A549 (cell line): ENCODE data around the gene GSTM2.

ENCODE experiments used
- CBX2 ChIP-seq: fragments of 200-600 bp; sonication (generic); IDR thresholded peaks from 2 replicates; pipeline ENCODE4 v1.6.1; 2016; ENCODE audit warnings: low read depth, mild to moderate bottlenecking, borderline replicate concordance
- JUN ChIP-seq, 2 experiments: fragments of >200 bp; sonication (Bioruptor Twin); formaldehyde crosslinking; IDR thresholded peaks; 2 replicates in 1 of 2; 3 replicates in 1 of 2; pipeline ENCODE4 v1.6.1; 2016 to 2017
- JUNB ChIP-seq: fragments of >200 bp; sonication (Bioruptor Twin); formaldehyde crosslinking; IDR thresholded peaks from 2 replicates; pipeline ENCODE4 v1.6.1; 2016
- NR3C1 ChIP-seq: fragments of >200 bp; sonication (Bioruptor Twin); formaldehyde crosslinking; IDR thresholded peaks from 3 replicates; pipeline ENCODE4 v1.6.1; 2017
- POLR2A ChIP-seq: IDR thresholded peaks from 2 replicates; pipeline ENCODE4 v1.6.1; 2012; ENCODE audit warnings: mild to moderate bottlenecking, low read length
- POLR2AphosphoS2 ChIP-seq: conservative IDR thresholded peaks from 2 replicates; pipeline ENCODE4 v1.6.1; 2012; ENCODE audit warnings: low read length, improper control_type of control experiment, inconsistent platforms
- RARB ChIP-seq: fragments of 250-450 bp; sonication (Bioruptor Pico); IDR thresholded peaks from 2 replicates; pipeline ENCODE4 v1.8.0; 2021; ENCODE audit warnings: mild to moderate bottlenecking, moderate library complexity
- RCOR1 ChIP-seq: fragments of 150-350 bp; IDR thresholded peaks from 2 replicates; pipeline ENCODE4 v1.6.1; 2014; ENCODE audit warnings: antibody characterized with exemption, low read length, low read depth
- TF ChIP-seq, protein P1 (sequence below): fragments of 450-650 bp; IDR thresholded peaks from 2 replicates; pipeline ENCODE4 v1.6.1; 2014; ENCODE audit warnings: antibody characterized with exemption
- TF ChIP-seq, protein P2 (sequence below): fragments of >200 bp; sonication (Bioruptor Twin); formaldehyde crosslinking; IDR thresholded peaks from 3 replicates; pipeline ENCODE4 v1.5.1; 2016
- TF ChIP-seq, protein P3 (sequence below): fragments of 250-450 bp; sonication (Bioruptor Pico); IDR thresholded peaks from 2 replicates; pipeline ENCODE4 v1.5.0; 2021; ENCODE audit warnings: mild to moderate bottlenecking, moderate library complexity, borderline replicate concordance

DNA sequence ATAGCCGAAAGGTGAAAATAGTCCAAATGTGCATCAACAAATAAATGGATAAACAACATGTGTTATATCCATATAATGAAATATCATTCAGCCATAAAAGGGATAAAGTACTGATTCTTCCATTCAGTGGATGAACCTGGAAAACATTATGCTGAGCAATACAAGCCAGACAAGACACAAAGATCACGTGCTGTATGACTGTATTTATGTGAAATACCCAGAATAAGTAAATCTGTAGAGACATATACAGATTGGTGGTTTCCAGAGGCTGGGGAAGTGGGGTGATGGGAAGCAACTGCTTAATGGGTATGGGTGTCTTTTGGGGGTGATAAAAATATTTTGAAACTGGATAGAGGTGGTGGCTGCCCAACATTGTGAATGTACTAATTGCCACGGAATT lies 25.2 kb upstream of the GSTM2 start:
- TF ChIP-seq POLR2AphosphoS2 (no peak), POLR2A (no peak), JUNB (no peak), RCOR1 (no peak), CBX2 (no peak), JUN (IDR thresholded peaks at IDR 0.05) (no peak), RARB (CRISPR knock-in tag) (no peak), NR3C1 (no peak)
- TF ChIP-seq, protein P1, sequence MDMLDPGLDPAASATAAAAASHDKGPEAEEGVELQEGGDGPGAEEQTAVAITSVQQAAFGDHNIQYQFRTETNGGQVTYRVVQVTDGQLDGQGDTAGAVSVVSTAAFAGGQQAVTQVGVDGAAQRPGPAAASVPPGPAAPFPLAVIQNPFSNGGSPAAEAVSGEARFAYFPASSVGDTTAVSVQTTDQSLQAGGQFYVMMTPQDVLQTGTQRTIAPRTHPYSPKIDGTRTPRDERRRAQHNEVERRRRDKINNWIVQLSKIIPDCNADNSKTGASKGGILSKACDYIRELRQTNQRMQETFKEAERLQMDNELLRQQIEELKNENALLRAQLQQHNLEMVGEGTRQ: no peak
- TF ChIP-seq, protein P2, sequence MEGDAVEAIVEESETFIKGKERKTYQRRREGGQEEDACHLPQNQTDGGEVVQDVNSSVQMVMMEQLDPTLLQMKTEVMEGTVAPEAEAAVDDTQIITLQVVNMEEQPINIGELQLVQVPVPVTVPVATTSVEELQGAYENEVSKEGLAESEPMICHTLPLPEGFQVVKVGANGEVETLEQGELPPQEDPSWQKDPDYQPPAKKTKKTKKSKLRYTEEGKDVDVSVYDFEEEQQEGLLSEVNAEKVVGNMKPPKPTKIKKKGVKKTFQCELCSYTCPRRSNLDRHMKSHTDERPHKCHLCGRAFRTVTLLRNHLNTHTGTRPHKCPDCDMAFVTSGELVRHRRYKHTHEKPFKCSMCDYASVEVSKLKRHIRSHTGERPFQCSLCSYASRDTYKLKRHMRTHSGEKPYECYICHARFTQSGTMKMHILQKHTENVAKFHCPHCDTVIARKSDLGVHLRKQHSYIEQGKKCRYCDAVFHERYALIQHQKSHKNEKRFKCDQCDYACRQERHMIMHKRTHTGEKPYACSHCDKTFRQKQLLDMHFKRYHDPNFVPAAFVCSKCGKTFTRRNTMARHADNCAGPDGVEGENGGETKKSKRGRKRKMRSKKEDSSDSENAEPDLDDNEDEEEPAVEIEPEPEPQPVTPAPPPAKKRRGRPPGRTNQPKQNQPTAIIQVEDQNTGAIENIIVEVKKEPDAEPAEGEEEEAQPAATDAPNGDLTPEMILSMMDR: no peak
- TF ChIP-seq, protein P3, sequence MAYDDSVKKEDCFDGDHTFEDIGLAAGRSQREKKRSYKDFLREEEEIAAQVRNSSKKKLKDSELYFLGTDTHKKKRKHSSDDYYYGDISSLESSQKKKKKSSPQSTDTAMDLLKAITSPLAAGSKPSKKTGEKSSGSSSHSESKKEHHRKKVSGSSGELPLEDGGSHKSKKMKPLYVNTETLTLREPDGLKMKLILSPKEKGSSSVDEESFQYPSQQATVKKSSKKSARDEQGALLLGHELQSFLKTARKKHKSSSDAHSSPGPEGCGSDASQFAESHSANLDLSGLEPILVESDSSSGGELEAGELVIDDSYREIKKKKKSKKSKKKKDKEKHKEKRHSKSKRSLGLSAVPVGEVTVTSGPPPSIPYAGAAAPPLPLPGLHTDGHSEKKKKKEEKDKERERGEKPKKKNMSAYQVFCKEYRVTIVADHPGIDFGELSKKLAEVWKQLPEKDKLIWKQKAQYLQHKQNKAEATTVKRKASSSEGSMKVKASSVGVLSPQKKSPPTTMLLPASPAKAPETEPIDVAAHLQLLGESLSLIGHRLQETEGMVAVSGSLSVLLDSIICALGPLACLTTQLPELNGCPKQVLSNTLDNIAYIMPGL (CRISPR knock-in tag): no peak
